HFFc6 (cell line): Measurements from ENCODE around the gene SPESP1. TPM values are rescaled to one million over a fixed set of nuclear protein-coding genes. Genes with fewer than 3 reads are reported as not detected.
A peak's percentile ranks its signal among the peaks of the same experiment; 100 is the strongest.

Experiments used
- DNase-seq: peaks from one replicate; pipeline ENCODE4 v3.0.0-alpha.2; 2018
- H3K27ac Mint-ChIP-seq: 2 replicates; pipeline ENCODE4 v1.8.0; 2020; ENCODE audit warnings: mild to moderate bottlenecking, mixed read lengths
- H3K27me3 Mint-ChIP-seq: 2 replicates; pipeline ENCODE4 v1.8.0; 2021; ENCODE audit warnings: mild to moderate bottlenecking, moderate library complexity, mixed read lengths; ENCODE audit not compliant: insufficient read depth
- H3K36me3 Mint-ChIP-seq: 2 replicates; pipeline ENCODE4 v1.8.0; 2021; ENCODE audit warnings: low read depth, mixed read lengths
- H3K4me1 Mint-ChIP-seq: 2 replicates; pipeline ENCODE4 v1.8.0; 2020; ENCODE audit warnings: low read depth, mixed read lengths
- H3K4me3 Mint-ChIP-seq: 2 replicates; pipeline ENCODE4 v1.8.0; 2020; ENCODE audit warnings: mild to moderate bottlenecking, moderate library complexity, mixed read lengths
- H3K9me3 Mint-ChIP-seq: 2 replicates; pipeline ENCODE4 v1.8.0; 2020; ENCODE audit warnings: mild to moderate bottlenecking, mixed read lengths
- CTCF ChIP-seq: fragments of 200-600 bp; sonication (generic); IDR thresholded peaks from 2 replicates; pipeline ENCODE4 v1.5.0; 2021; ENCODE audit warnings: antibody characterized with exemption, mild to moderate bottlenecking
- total RNA-seq, 6 experiments: library from RNA; stranded (reverse); fragmentation: NEBNext Ultra II Directional; extraction: Animal tissue kit (Norgen Biotek cat#: 25700); gene quantifications; 2 replicates in 1 of 6; 3 replicates in 5 of 6; pipeline ENCODE4 v1.2.3, GENCODE V29; 2021

Gene SPESP1
- total RNA-seq, 6 experiments from 2014 or later: 0.52 to 8.8 (median 7.9) TPM

GRCh38 chr15:68910341-68910740, 20.0 kb upstream of the SPESP1 start:
- no peaks in the 10 kb centered on the region for H3K4me1 Mint-ChIP-seq
- H3K27me3 Mint-ChIP-seq: peaks cover 19% of the 10 kb centered on the region
- H3K9me3 Mint-ChIP-seq: no peaks in the 10 kb centered on the region
- H3K4me3 Mint-ChIP-seq: no peak overlapping the region
- no peak for TF ChIP-seq CTCF
- no peak overlapping the region for H3K27ac Mint-ChIP-seq
- H3K36me3 Mint-ChIP-seq: no peaks in the 10 kb centered on the region
- DNase-seq: no peak

GRCh38 chr15:68910816-68911215, 19.5 kb upstream of the SPESP1 start:
- Mint-ChIP-seq H3K4me1 (no peaks in the 10 kb centered on the region), H3K27me3 (peaks cover 19% of the 10 kb centered on the region), H3K4me3 (no peak overlapping the region), H3K36me3 (no peaks in the 10 kb centered on the region), H3K27ac (no peak overlapping the region), H3K9me3 (no peaks in the 10 kb centered on the region)
- DNase-seq: no peak
- no peak for TF ChIP-seq CTCF

GRCh38 chr15:68921926-68922325, 8.4 kb upstream of the SPESP1 start:
- no peak for DNase-seq
- Mint-ChIP-seq H3K36me3 (no peaks in the 10 kb centered on the region), H3K9me3 (no peaks in the 10 kb centered on the region), H3K27ac (no peak overlapping the region), H3K4me1 (peaks cover 22% of the 10 kb centered on the region), H3K27me3 (peaks cover 6% of the 10 kb centered on the region), H3K4me3 (no peak overlapping the region)
- no peak for TF ChIP-seq CTCF

- Mint-ChIP-seq H3K9me3 (peaks cover 4% of the 10 kb centered on the region), H3K4me1 (peaks cover 24% of the 10 kb centered on the region), H3K36me3 (peaks cover 4% of the 10 kb centered on the region; the same call in 1 of the 2 replicates), H3K4me3 (peak overlapping the region; percentile 27; the same call in 1 of the 2 replicates), H3K27ac (no peak overlapping the region; the same call in 1 of the 2 replicates), H3K27me3 (peaks cover 4% of the 10 kb centered on the region)
- DNase-seq: peak; percentile 74
- TF ChIP-seq CTCF: peak; percentile 90
These were observed 5.3 kb upstream of the SPESP1 start for GRCh38 chr15:68924866-68925560.

- no peaks in the 10 kb centered on the region for H3K4me1 Mint-ChIP-seq
- peaks cover 6% of the 10 kb centered on the region for H3K9me3 Mint-ChIP-seq
- H3K27ac Mint-ChIP-seq: no peak overlapping the region
- peaks cover 5% of the 10 kb centered on the region for H3K27me3 Mint-ChIP-seq
- no peak overlapping the region for H3K4me3 Mint-ChIP-seq
- peaks cover 6% of the 10 kb centered on the region; the same call in 1 of the 2 replicates for H3K36me3 Mint-ChIP-seq
- no peak for DNase-seq
- TF ChIP-seq CTCF: no peak
These were observed 2.7 kb downstream of the SPESP1 start for GRCh38 chr15:68933001-68933400.
